A673 (cell line): ENCODE data around the gene SPATA46. TPM values are rescaled to one million over a fixed set of nuclear protein-coding genes. Genes with fewer than 3 reads are reported as not detected.

Experiments
- BruUV-seq: library from RNA; stranded (reverse); fragments of 400-500 nt; replicated peaks from 2 replicates; lab custom pipeline; 2021; lab: Mats Ljungman, UMichigan
- CTCF ChIA-PET: fragments of 300-600 bp; sonication (Branson Sonifier 250); formaldehyde crosslinking; loops from one replicate; lab custom pipeline; 2022; ENCODE audit warnings: antibody characterized with exemption; lab: Charles Lee
- POLR2A ChIA-PET: fragments of 300-600 bp; sonication (Branson Sonifier 250); formaldehyde crosslinking; loops from one replicate; lab custom pipeline; 2022; ENCODE audit warnings: antibody characterized with exemption; ENCODE audit not compliant: low non-redundant PET; lab: Charles Lee
- DNase-seq: peaks from one replicate; pipeline ENCODE4 v3.0.0-alpha.2; 2015; ENCODE audit warnings: low spot score
- H3K27ac ChIP-seq: fragments of 200-600 bp; sonication (generic); 2 replicates; pipeline ENCODE4 v1.5.1; 2016; ENCODE audit warnings: mixed run types, low read depth, mild to moderate bottlenecking, mixed read lengths, antibody characterized with exemption, low read length; ENCODE audit not compliant: poor library complexity, severe bottlenecking
- H3K27me3 ChIP-seq: fragments of 200-600 bp; sonication (generic); replicated peaks from 2 replicates; pipeline ENCODE4 v1.6.1; 2017; ENCODE audit warnings: mixed run types, low read depth, mild to moderate bottlenecking, mixed read lengths, antibody characterized with exemption, low read length; ENCODE audit not compliant: insufficient read depth, poor library complexity
- H3K36me3 ChIP-seq: fragments of 200-600 bp; sonication (generic); 2 replicates; pipeline ENCODE4 v1.6.1; 2016; ENCODE audit warnings: mixed run types, mild to moderate bottlenecking, mixed read lengths, antibody characterized with exemption, low read length; ENCODE audit not compliant: insufficient read depth, poor library complexity, severe bottlenecking
- H3K4me1 ChIP-seq: fragments of 200-600 bp; sonication (generic); 2 replicates; pipeline ENCODE4 v1.6.1; 2017; ENCODE audit warnings: mixed run types, mild to moderate bottlenecking, mixed read lengths, antibody characterized with exemption, low read length; ENCODE audit not compliant: insufficient read depth, poor library complexity, severe bottlenecking
- H3K4me3 ChIP-seq: fragments of 200-600 bp; sonication (generic); 2 replicates; pipeline ENCODE4 v1.5.1; 2016; ENCODE audit warnings: low read depth, mixed run types, mild to moderate bottlenecking, mixed read lengths, low read length; ENCODE audit not compliant: poor library complexity, severe bottlenecking
- H3K9me3 ChIP-seq: fragments of 200-600 bp; sonication (generic); 2 replicates; pipeline ENCODE4 v1.6.1; 2016; ENCODE audit warnings: mixed run types, low read depth, mild to moderate bottlenecking, mixed read lengths, antibody characterized with exemption, low read length; ENCODE audit not compliant: poor library complexity, severe bottlenecking
- CTCF ChIP-seq: fragments of 300-800, 200-600 bp; sonication (generic); conservative IDR thresholded peaks from 2 replicates; pipeline ENCODE4 v1.5.1; 2017; ENCODE audit warnings: low read depth, mild to moderate bottlenecking, antibody characterized with exemption, low read length, moderate library complexity, mixed read lengths
- EZH2 ChIP-seq: fragments of 200-600 bp; sonication (generic); IDR thresholded peaks from 2 replicates; pipeline ENCODE4 v1.6.1; 2017; ENCODE audit warnings: borderline replicate concordance, low read depth, mild to moderate bottlenecking, mixed read lengths, antibody characterized with exemption, low read length; ENCODE audit not compliant: poor library complexity, severe bottlenecking
- intact Hi-C: fragments of 100-400 bp; cut with micrococcal nuclease; formaldehyde crosslinking; loops from one replicate; pipeline ENCODE4 v1.10.0; 2022; ENCODE audit not compliant: unreplicated experiment
- total RNA-seq: library from RNA; stranded (reverse); gene quantifications from 2 replicates; pipeline ENCODE4 v1.2.3, GENCODE V29; 2021

The SPATA46 gene
- total RNA-seq, 1 experiment from 2014 or later: not detected

- TF ChIP-seq EZH2 (no peak), CTCF (no peak)
- no peaks in the 10 kb centered on the region for H3K36me3 ChIP-seq
- no TSS peak for BruUV-seq
- no peak for DNase-seq
- H3K27me3 ChIP-seq: no peaks in the 10 kb centered on the region
- POLR2A ChIA-PET: no interaction called here
- no peaks in the 10 kb centered on the region for H3K4me1 ChIP-seq
- H3K9me3 ChIP-seq: no peaks in the 10 kb centered on the region
- H3K27ac ChIP-seq: no peak overlapping the region
- no peak overlapping the region for H3K4me3 ChIP-seq
- intact Hi-C loops: no loop called here
- CTCF ChIA-PET: no interaction called here
These were observed 6.5 kb downstream of the SPATA46 start for GRCh38 chr1:162370161-162370560.

GRCh38 chr1:162369571-162369970, 7.1 kb downstream of the SPATA46 start:
- intact Hi-C loops: no loop called here
- ChIA-PET POLR2A (no interaction called here), CTCF (no interaction called here)
- Histone ChIP-seq H3K27me3 (no peaks in the 10 kb centered on the region), H3K4me3 (no peak overlapping the region), H3K36me3 (no peaks in the 10 kb centered on the region), H3K9me3 (no peaks in the 10 kb centered on the region), H3K4me1 (no peaks in the 10 kb centered on the region), H3K27ac (no peak overlapping the region)
- no peak for DNase-seq
- TF ChIP-seq CTCF: no peak
- no peak for TF ChIP-seq EZH2
- no TSS peak for BruUV-seq

- TF ChIP-seq CTCF (no peak), EZH2 (no peak)
- intact Hi-C loops: no loop called here
- CTCF ChIA-PET: no interaction called here
- POLR2A ChIA-PET: interaction anchor here (0.5 kb wide), 1 partner anchor 9 kb away, joined by 18 read pairs; no protein-coding TSS in a partner anchor
- Histone ChIP-seq H3K4me1 (no peaks in the 10 kb centered on the region), H3K4me3 (no peak overlapping the region), H3K36me3 (no peaks in the 10 kb centered on the region), H3K27me3 (no peaks in the 10 kb centered on the region), H3K9me3 (no peaks in the 10 kb centered on the region), H3K27ac (no peak overlapping the region)
- no peak for DNase-seq
- no TSS peak for BruUV-seq
These were observed 8.2 kb downstream of the SPATA46 start for GRCh38 chr1:162368451-162368850.
